GM18502 (cell line): Measurements from ENCODE around the gene MYL12A.

ENCODE experiments used
- ATAC-seq: cut with Tn5 transposase; IDR thresholded peaks from one replicate; pipeline ENCODE4 v1.9.1; 2021; ENCODE audit warnings: mild to moderate bottlenecking; ENCODE audit not compliant: unreplicated experiment, poor library complexity

The MYL12A gene

DNA sequence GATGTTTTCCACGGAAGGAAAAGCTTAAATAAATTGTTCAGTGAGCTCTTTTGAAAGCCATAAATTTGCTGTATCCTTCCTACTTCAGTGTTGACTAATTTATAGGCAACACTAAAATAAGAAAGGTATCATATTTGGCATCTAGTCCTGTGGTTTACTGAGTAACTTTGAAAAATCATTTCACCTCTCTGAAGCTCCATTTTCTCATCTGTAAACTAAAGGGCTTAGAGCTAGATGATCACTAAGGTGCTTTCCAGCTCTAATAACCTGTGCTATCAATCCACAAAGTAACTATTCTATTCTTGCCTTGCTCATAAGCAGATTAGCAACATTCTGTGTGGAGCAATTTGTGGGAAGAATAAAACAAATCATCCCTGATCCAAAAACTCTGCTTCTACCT, 24.2 kb upstream of the MYL12A start:
- ATAC-seq = no peak

DNA sequence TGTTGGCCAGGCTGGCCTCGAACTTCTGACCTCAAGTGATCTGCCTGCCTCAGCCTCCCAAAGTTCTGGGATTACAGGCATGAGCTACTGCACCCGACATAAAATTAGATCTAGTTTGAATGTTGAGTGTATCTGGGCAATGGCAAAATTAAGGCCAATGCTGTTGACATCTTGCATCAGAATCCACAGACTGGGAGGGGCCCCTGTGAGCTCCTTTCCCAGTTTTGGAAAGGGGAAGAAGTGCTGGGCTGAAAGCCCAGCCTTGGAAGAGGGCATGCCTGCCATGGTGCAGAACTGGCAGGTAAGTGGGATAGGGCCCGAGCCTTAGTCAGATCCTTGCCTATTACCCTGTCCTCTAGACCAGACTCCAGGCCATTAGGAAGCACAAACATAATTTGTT, 23.4 kb upstream of the MYL12A start:
- no peak for ATAC-seq

DNA sequence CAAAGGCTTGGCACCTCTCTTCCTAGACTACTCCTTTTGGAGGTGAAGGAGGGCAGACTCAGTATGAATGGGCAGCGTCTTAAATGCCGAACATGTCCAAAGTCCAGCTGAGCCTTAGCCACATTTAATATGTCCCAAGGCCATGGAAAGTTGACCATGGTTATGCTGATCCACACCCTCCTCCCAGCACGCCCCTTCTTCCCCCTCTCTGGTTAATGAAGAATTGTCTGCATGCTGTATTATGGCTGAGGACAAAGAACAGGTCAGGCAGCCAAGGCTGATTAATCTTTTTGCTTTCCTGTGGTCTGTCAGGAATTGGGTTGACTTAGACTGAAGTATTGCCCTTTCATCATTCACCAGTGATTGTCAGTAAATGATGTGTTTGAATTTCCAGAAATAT, 22.0 kb upstream of the MYL12A start:
- ATAC-seq = no peak

DNA sequence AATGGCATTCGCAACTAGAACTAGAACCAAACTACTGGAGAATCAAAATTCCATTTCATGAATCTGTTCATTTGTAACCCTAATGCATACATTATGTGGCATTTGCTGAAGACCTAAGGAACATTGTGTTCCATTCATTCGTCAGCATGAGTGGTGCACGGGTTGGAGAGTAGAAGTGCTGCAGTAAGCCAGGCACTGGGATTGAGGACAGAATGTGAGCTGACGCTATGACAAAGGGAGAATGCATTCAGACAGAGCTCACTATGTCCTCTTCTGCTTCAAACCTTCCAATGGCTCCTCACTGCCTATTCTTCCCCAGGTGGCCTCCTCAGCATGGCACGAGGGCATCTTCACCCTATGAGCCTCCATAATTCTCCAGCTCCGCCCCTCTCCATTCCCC, 21.6 kb upstream of the MYL12A start:
- no peak for ATAC-seq

DNA sequence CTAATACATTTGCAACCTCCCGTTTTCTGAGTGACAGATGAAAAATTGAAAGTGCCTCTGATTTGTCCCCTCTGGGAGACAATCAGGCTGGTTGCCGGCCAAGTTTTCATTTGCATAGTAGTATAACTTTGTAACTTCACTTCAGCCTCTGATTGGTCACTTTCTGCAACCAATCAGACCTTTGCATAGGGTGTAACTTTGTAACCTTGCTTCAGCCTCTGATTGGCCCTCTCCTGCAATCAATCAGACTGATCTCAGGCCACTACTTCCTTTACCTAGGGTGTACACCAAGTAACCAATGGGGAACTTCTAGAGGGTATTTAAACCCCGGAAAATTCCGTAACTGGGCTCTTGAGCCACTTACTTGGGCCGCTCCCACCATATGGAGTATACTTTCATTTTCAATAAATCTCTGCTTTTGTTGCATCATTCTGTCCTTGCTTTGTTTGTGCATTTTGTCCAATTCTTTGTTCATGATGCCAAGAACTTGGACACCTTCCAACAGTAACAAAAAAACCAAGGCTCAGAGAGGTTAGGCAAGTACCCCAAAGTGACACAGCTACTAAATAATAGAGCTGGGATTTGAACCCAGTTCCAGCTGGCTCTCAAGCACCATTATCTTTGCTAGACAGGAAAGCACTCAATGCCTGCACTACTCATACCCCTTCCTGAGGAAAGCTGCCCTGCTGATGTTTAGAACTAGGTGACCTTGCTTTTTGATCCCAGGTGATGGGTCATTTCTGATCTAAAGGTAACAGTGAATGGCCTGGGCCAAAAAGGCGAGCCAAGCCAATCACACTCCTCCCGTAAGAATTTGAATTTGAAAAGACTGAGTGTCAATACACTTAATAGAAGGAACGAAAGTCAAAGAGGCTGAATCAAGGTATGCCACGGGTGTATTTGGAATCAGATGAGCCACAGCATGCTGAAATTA, 16.9 kb upstream of the MYL12A start:
- no peak for ATAC-seq

DNA sequence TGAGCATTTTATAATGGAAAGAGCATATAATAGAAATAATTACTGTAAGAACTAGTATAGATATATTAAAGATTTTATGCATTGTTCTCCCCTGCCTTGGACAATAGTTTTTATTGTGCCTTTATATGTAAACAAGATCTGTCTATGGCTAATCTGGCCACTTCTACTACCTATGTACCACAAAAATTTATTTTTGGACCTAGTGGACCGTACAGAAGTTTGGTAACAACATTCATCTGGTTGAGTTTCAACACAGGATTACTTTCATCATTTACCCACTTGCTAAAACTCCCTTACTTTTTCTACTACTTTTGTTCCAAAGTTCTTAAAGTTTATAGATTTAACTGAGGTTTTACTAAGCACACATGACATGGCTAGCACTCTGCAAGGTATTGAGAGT, 14.6 kb upstream of the MYL12A start:
- no peak for ATAC-seq

DNA sequence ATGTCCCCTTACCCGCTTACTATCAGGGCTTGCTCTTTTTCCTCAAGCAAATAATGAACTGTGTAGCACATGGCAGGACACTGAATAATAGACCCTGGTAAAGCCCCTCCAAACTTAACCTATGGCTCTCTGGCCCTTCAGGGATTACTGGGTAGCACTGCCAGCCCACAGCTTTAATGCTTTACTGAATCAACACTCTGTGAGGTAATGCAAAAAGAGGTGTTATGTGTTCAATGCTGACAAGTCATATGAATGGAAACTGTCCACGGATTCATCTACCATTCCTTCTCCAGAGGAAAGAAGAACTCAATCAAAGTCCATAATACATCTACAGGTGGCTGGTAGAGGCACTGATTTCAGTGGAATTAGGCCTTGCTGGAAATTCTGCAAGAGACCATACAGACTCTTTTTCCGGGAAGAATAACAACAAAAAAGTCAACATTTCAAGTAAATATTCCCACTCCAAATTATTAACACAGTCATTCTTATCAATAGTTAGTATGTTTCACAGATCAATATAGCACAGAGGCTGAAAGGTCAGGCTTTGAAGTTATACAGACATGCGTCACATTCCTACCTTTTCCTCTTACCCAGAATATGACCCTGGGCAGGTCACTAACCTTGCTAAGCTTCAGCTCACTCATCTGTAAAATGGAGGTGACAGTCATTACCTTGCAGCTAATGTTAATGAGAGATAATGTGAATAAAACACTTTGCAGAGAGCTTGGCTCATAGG, 14.0 kb upstream of the MYL12A start:
- ATAC-seq = no peak

DNA sequence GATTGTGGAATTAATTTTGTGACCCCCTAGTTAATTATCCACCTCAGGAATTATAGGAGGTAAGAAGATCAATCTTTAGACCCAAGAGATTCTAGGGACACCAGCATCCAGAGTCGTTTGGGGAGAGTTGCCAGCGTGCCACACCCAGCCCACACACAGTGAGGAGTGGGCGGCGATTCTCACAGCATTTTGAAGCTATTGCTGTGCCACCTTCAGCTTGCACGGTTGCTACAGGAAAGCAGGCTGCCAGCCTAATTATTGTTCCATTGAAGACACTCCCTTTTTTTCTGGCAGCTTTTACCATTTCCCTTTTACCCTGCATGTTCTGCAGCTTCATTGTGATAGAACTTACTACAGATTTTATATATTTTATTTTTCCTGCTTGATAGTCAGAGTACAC, 13.1 kb upstream of the MYL12A start:
- no peak for ATAC-seq

DNA sequence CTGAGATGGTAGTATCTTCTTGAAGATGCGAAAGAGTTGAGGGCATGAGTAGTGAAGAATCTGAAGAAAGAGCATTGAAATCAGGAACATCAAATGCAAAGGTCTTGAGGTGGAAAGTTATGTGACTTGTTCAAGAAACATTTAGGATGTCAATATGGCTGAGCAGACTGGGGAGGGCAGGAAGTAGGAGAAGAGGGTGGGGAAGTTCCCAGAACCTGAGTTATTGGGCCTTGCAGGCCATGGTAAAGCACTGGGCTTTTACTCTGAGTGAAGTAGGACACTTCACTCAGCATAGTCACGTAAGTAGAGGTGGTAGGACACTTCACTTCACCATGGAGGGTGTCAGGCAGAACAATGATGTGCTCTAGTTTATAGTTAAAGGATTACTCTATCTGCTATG, 11.8 kb upstream of the MYL12A start:
- no peak for ATAC-seq

DNA sequence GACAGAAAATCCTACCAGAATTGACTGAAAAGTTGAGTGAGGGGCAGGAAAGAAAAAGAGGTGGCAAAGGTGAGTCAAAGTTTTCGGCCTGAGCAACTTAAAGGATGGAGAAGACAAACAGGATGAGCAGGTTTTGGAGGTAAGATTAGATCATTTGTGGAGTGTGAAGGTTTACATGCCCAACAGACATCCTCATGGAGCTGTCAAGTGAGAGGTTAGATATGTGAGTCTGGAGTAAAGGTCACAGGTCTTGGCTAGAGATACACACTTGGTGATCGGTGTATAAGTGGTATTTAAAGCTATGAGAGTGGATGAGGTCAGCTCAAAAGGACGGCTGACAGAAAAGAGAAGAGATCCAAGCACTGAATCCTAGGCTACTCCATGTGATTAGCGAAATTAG, 11.1 kb upstream of the MYL12A start:
- no peak for ATAC-seq

DNA sequence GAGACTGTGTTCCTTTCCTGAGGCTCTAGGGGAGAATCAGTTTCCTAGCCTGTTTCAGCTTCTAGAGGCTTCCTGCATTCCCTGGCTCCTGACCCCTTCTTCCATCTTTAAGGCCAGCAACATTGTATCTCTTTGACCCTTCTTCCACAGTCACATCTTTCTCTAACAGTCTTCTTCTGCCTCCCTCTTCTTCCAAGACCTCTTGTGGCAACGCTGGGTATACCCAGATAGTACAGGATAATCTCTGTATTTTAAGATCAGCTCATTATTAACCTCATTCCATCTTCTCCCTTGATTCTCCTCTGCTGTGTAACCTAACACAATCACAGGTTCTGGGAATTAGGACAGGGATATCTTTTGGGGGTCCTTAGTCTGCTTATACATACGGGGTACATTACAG, 8.9 kb upstream of the MYL12A start:
- no peak for ATAC-seq

DNA sequence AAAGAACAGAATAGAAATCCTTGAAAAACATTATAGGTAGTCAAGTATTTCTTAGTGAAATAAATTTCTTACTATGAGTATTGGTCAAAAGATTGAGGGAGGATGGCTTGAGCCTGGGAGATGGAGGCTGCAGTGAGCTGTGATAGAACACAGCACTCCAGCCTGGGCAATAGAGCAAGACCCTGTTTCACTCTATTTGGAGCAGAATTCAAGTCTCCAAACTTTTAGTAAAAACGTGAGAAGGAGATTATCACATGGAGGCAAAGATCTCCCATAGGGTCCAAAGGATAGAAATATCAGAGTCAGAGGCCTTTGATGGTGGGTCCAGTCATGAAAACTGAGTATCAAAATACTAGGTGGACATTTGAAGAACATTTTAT, 2.4 kb upstream of the MYL12A start:
- ATAC-seq = no peak

DNA sequence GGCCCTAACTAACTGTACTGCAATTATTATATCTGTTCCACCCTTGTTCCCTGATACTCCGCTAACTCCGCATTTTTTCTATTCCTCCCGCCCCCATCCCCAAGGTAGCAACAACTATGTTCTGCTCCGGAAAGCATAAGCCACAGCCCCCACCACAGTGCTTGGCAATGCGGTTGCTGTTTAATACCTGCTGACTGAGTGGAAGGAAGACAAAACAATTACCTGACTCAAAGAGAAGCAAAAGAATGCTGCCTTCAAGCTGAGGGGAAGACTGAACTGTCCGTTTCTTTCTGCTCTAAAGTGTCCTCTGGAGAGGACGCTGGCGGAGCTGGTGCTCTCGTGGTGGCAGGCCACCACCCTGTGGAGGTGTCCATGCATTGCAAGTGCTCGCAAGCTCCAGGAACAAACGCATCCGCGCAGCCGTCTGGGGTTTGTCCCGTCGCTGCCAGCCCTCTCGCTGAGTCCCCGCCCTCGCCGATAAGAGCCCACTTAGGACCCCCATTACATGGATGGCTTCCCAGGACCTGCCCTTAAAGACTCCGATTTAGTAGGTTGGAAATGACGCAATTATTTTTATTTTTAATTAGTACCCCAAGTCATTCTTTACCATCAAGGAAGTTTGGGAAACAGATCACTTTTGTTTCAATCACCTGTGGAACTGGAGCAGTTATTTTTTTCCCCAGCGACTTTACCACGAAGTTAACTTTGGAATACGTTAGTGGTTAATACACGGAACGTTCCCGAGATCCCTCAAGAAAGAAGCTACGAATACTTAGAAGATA, 1.6 kb upstream of the MYL12A start:
- ATAC-seq = peak; percentile 51

DNA sequence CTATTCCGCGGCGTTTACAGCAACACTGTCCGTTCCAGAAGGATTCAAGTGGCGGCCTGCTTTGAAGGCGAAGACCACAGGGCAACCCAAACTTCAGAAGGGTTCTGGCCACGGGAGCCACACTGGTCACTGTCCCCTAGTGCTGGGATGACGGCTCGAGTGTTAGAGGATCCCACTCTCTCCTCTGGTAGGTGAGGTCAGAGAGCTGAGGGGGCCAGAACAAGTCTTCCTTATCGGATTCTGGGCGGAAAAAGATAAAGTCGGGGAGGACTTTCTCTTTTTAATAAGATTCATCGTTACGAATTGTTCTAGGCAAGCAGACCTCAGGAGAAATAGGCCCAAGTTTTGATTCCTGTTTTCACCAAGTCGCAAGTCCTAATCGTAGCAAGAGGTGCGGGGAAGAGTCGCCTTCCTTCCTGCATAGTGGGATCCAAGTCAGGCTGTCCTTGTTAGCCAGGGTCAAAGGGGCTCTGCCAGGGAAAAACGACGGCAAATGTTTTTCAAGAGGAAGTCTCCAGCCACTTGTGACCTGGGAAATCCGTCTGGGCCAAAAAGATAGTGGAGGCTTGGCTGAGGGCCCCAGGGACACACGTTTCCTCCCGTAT, 864 bp upstream of the MYL12A start:
- ATAC-seq = no peak

DNA sequence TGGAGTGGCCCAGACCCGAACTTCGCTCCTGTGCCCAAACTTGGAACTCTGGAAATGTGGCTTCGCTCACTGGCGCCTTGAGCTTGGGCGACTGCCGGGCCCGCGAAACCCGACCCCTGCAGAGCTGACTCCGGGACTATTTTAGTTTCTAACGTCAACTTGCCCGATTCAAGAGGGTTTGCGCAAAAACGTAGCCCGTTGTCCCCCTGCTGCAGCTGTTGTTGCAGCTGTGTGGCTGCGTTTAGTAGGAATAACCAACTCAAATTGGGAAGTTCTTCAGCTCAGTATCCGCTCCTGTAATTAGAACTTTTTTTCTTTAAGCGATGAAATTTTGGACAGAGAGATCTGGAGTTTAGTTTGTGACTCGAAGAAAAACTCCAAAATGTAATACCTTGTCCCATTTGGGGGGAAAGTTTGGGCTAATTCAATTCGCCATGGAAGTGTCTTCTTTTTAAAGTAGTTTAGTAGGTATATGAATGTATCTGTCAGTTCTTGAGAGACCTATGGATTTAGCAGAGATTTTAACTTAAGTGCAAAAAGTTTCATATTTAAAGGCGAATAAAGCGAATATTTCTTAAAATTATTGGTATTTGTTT, 559 bp downstream of the MYL12A start:
- ATAC-seq = no peak

DNA sequence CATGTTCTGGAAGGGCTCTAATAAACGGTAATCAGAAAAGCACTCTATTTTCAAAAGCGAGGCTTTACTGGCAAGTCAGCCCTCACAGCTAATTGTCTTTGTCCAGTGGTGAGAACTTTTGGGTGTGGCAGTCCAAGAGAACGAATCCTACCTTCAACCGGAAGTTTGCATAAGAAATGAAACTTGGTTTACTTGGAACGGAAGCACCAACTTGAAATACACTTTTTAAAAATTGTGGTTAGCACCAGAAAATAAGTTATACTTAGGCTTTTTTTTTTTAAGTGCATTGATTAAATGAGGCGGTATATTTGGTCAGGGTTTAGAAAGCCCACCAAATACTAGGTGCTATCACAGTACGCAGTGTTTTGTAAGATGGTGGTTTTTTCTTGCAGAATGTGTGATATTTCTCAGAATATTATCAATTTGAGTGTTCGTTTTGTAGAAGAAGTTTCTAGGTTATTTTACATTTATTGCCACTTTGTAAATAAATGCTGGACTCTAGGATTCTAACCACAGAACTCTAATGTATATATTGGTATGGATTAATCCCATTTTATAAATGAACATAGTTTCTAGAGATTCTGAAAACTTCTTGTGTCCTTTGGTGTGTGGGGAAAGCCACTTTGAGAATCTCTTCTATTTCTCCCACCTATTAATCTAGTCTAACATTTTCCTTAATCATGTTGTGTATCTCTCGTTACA, 1.2 kb downstream of the MYL12A start:
- no peak for ATAC-seq

DNA sequence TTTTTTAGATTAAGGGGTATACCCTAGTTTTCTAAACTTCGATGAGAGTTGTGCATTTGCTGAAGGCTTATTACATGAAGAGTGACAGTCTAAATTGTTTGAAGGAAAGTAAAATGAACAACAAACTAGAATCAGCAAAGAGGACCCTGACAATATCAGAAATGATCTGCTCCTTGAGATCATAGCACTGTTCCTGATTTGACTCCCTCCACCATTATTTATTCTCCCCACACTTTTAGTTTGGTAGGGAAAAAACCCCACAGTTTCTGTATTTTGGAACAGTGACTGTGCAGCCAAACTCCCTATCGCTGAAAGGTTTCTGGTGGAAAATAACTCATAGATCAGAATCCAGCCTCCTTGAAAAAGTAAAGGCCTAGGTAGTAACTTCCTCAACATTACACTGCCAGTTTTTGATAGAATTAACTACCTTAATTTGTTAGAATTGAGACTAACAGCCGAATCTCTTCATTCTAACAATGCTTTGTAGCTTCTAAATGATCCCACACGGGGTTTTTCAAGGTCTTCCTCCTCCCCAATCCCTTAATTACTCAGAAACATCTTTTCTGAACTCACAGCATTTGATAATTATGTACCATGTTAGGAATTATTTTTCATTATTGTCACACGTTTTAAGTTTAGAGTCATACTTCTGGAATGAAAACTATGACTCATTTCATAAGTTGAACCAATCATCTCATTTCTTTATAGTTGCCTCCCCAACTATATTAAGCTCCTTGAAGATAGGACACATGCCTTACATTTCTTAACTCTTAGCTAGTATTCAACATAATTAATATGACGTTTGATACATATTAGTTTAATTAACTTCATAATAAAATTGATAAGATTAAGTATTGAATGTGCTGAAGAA, 2.9 kb downstream of the MYL12A start:
- ATAC-seq = no peak

DNA sequence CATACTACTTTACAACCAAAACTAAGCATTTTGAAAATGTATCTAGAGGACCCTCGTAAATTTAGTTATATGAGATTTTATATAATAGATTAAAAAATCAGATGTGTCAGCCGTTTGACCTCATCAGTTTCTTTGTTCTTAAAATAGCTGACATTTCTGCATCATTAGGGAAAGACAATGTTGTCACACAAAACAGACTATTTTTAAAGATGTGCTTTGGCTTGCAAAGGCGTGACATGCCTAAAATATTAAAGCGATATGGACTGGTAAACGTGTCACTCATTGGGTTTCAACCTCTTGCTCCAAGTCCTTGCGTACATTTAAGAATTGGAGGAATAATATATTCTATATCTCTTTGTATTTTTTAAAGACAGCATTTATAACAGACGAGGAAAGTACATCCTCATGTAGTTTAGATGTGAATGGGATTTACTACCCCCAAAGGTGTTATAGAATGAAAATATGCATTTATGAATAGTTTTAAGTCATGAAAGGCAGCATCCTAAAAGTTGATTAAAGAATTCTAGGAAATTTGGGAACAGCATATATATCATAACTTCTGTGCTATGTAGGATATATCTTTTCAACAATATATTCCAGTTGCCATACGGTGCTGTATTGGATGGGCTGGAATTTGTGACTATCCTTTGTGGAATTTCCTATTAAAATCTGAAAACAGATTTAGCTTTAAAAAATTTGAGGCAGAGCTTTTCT, 3.8 kb downstream of the MYL12A start:
- ATAC-seq = no peak
